HepG2 (cell line): ENCODE measurements around the gene PIP5K1A. TPM values are rescaled to one million over a fixed set of nuclear protein-coding genes. Genes with fewer than 3 reads are reported as not detected.
A peak's percentile ranks its signal among the peaks of the same experiment; 100 is the strongest.

Experiments
- ARID2 ChIP-seq: sonication (generic); formaldehyde crosslinking; IDR thresholded peaks from 2 replicates; pipeline ENCODE4 v1.8.1; 2022; ENCODE audit warnings: mild to moderate bottlenecking, missing genetic modification reagents, borderline replicate concordance
- BRD4 ChIP-seq: sonication (generic); formaldehyde crosslinking; IDR thresholded peaks from 2 replicates; pipeline ENCODE4 v1.4.0; 2020; ENCODE audit warnings: missing genetic modification reagents
- DMAP1 ChIP-seq: IDR thresholded peaks from 2 replicates; pipeline ENCODE4 v1.6.1; 2016
- KDM5A ChIP-seq: fragments of 200-600 bp; sonication (generic); IDR thresholded peaks from 2 replicates; pipeline ENCODE4 v1.7.0; 2018; ENCODE audit warnings: antibody characterized with exemption, mild to moderate bottlenecking, low read length, borderline replicate concordance
- KMT2B ChIP-seq: IDR thresholded peaks from 2 replicates; pipeline ENCODE4 v1.6.1; 2016; ENCODE audit warnings: missing genetic modification reagents, missing compliant biosample characterization
- MED13 ChIP-seq: sonication (generic); formaldehyde crosslinking; IDR thresholded peaks from 2 replicates; pipeline ENCODE4 v1.5.0; 2020; ENCODE audit warnings: missing genetic modification reagents
- MTF2 ChIP-seq: sonication (generic); formaldehyde crosslinking; IDR thresholded peaks from 2 replicates; pipeline ENCODE4 v1.5.0; 2020; ENCODE audit warnings: missing genetic modification reagents, borderline replicate concordance
- NRL ChIP-seq: sonication (generic); formaldehyde crosslinking; IDR thresholded peaks from 2 replicates; pipeline ENCODE4 v1.5.0; 2020; ENCODE audit warnings: missing genetic modification reagents, mild to moderate bottlenecking, moderate library complexity, borderline replicate concordance
- PITX1 ChIP-seq: sonication (generic); formaldehyde crosslinking; IDR thresholded peaks from 2 replicates; pipeline ENCODE4 v1.5.1; 2020; ENCODE audit warnings: mild to moderate bottlenecking, missing genetic modification reagents
- RFX5 ChIP-seq: IDR thresholded peaks from 2 replicates; pipeline ENCODE4 v1.6.1; 2011; ENCODE audit warnings: low read depth, low read length, improper control_type of control experiment
- SAP130 ChIP-seq: IDR thresholded peaks from 2 replicates; pipeline ENCODE4 v1.6.1; 2016; ENCODE audit warnings: low read depth
- SNAI1 ChIP-seq: sonication (generic); formaldehyde crosslinking; IDR thresholded peaks from 2 replicates; pipeline ENCODE4 v1.5.0; 2020; ENCODE audit warnings: mild to moderate bottlenecking, missing genetic modification reagents, borderline replicate concordance
- TP53 ChIP-seq: sonication (generic); formaldehyde crosslinking; conservative IDR thresholded peaks from 2 replicates; pipeline ENCODE4 v1.4.0; 2020; ENCODE audit warnings: missing genetic modification reagents
- ZNF256 ChIP-seq: sonication (generic); formaldehyde crosslinking; conservative IDR thresholded peaks from 2 replicates; pipeline ENCODE4 v1.4.0; 2020; ENCODE audit warnings: missing genetic modification reagents
- ZNF841 ChIP-seq: sonication (generic); formaldehyde crosslinking; IDR thresholded peaks from 2 replicates; pipeline ENCODE4 v1.8.1; 2023; ENCODE audit warnings: missing genetic modification reagents, borderline replicate concordance
- polyA plus RNA-seq, 8 experiments: library from polyadenylated mRNA; depleted of rRNA in 3 of 8; stranded (reverse) in 7 of 8; unstranded in 1 of 8; fragments of >200 nt; fragmentation: Illumina TruSeq in 4 of 8; extraction: Trizol in 4 of 8; gene quantifications; 2 replicates each; pipeline versions ENCODE4 v1.2.1 to v1.2.3, GENCODE V29; 2011 to 2016; ENCODE audit warnings: low read depth in 4 of 8, missing spikeins in 1 of 8, mixed read lengths in 1 of 8; ENCODE audit not compliant: insufficient read depth in 1 of 8
- total RNA-seq, 5 experiments: library from RNA; depleted of rRNA; stranded (reverse); fragments of >200 nt; fragmentation: Illumina TruSeq; extraction: Trizol; gene quantifications; 2 replicates each; pipeline ENCODE4 v1.2.3, GENCODE V29; 2016; ENCODE audit warnings: low read depth in 1 of 5
- TF ChIP-seq, protein P1 (sequence below): sonication (generic); formaldehyde crosslinking; IDR thresholded peaks from 2 replicates; pipeline ENCODE4 v1.8.0; 2023; ENCODE audit warnings: mild to moderate bottlenecking, missing genetic modification reagents
- TF ChIP-seq, protein P2 (sequence below), 2 experiments: sonication (generic) in 1 of 2; formaldehyde crosslinking in 1 of 2; IDR thresholded peaks; 2 replicates each; pipeline versions ENCODE4 v1.4.0 to v1.6.1; 2018 to 2020; ENCODE audit warnings: missing genetic modification reagents in 2 of 2, borderline replicate concordance in 1 of 2, low read depth in 1 of 2, mild to moderate bottlenecking in 1 of 2, missing biosample characterization in 1 of 2
- TF ChIP-seq, protein P3 (sequence below): sonication (generic); formaldehyde crosslinking; IDR thresholded peaks from 2 replicates; pipeline ENCODE4 v1.4.0; 2020; ENCODE audit warnings: low read depth, missing genetic modification reagents
- TF ChIP-seq, protein P4 (sequence below): sonication (generic); formaldehyde crosslinking; IDR thresholded peaks from 2 replicates; pipeline ENCODE4 v1.8.0; 2022; ENCODE audit warnings: missing genetic modification reagents, mild to moderate bottlenecking, borderline replicate concordance
- TF ChIP-seq, protein P5 (sequence below): sonication (generic); formaldehyde crosslinking; IDR thresholded peaks from 2 replicates; pipeline ENCODE4 v1.4.0; 2020; ENCODE audit warnings: mild to moderate bottlenecking, missing genetic modification reagents

PIP5K1A gene
- total and polyA plus RNA-seq, 2 of the 13 experiments (the other 11 are each of a cell fraction or from before 2014, with no cell fraction given): 45.3 to 65.1 TPM

DNA sequence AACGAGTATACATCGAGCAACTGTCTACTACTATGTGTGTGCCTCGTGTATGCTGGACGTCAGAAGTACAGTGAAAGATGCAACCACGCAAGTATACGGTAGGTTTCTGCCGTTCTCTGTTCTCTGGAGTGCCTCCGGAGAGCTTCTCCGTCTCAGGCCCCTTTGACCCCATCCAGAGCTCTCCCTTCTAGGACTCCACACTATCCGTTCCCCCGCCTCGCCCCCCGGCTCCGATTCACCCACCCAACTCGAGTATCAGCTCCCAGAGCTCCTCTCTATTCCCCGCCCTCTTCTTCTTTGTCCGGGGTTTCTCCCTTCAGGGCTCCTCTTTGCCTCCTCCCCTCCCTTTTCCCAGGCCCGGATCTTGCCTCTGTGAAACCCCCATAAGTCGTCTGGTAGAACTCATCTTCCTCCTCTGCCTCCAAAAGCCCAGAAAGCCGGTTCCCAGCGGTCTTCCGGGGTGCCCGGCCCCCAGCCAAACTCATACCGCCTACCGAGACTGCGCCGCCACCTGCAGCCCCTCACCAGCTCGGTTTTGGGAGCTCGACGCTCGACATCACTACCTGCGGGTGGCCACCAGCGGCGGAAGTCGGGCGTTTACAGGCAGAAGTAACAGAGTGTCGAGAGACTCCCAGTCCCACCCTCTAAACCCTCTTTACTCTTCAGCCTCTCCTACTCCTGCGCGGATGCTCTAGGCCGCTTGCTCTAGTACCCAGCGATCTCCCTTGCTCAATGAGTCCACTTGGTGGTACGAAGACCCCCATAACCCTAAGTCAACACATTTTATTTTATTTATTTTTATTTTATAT is 8.5 kb upstream of the PIP5K1A start, which contains the start of gene VPS72 (continued):
- TF ChIP-seq, protein P1, sequence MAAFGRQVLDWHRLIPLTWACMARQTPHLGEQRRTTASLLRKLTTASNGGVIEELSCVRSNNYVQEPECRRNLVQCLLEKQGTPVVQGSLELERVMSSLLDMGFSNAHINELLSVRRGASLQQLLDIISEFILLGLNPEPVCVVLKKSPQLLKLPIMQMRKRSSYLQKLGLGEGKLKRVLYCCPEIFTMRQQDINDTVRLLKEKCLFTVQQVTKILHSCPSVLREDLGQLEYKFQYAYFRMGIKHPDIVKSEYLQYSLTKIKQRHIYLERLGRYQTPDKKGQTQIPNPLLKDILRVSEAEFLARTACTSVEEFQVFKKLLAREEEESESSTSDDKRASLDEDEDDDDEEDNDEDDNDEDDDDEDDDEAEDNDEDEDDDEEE (CRISPR knock-in tag): 0 out of 2 replicates have a peak, but pooled peaks have one; percentile 58
- TF ChIP-seq MED13 (CRISPR knock-in tag) (peak; percentile 78; the same call in 1 of the 2 replicates), RFX5 (0 out of 2 replicates have a peak, but pooled peaks have one; percentile 5), MTF2 (CRISPR knock-in tag) (no peak), ARID2 (CRISPR knock-in tag) (0 out of 2 replicates have a peak, but pooled peaks have one; percentile 55), ZNF256 (CRISPR knock-in tag) (peak; percentile 45; the same call in 1 of the 2 replicates), NRL (CRISPR knock-in tag) (0 out of 2 replicates have a peak, but pooled peaks have one; percentile 77), KMT2B (peak; percentile 93), KDM5A (peak; percentile 83), ZNF841 (no peak), PITX1 (CRISPR knock-in tag) (peak; percentile 63), TP53 (CRISPR knock-in tag) (peak; percentile 28; the same call in 1 of the 2 replicates), SAP130 (CRISPR knock-in tag) (peak; percentile 96), BRD4 (CRISPR knock-in tag) (peak; percentile 73; the same call in 1 of the 2 replicates), DMAP1 (peak; percentile 77; the same call in 1 of the 2 replicates), SNAI1 (CRISPR knock-in tag) (0 out of 2 replicates have a peak, but pooled peaks have one; percentile 40)
- TF ChIP-seq, protein P2, sequence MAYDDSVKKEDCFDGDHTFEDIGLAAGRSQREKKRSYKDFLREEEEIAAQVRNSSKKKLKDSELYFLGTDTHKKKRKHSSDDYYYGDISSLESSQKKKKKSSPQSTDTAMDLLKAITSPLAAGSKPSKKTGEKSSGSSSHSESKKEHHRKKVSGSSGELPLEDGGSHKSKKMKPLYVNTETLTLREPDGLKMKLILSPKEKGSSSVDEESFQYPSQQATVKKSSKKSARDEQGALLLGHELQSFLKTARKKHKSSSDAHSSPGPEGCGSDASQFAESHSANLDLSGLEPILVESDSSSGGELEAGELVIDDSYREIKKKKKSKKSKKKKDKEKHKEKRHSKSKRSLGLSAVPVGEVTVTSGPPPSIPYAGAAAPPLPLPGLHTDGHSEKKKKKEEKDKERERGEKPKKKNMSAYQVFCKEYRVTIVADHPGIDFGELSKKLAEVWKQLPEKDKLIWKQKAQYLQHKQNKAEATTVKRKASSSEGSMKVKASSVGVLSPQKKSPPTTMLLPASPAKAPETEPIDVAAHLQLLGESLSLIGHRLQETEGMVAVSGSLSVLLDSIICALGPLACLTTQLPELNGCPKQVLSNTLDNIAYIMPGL (CRISPR knock-in tag; IDR thresholded peaks at IDR 0.05; ENCODE audit: borderline replicate concordance in 1 of 2, low read depth in 1 of 2): peak; percentile 86 to 88
- TF ChIP-seq, protein P3, sequence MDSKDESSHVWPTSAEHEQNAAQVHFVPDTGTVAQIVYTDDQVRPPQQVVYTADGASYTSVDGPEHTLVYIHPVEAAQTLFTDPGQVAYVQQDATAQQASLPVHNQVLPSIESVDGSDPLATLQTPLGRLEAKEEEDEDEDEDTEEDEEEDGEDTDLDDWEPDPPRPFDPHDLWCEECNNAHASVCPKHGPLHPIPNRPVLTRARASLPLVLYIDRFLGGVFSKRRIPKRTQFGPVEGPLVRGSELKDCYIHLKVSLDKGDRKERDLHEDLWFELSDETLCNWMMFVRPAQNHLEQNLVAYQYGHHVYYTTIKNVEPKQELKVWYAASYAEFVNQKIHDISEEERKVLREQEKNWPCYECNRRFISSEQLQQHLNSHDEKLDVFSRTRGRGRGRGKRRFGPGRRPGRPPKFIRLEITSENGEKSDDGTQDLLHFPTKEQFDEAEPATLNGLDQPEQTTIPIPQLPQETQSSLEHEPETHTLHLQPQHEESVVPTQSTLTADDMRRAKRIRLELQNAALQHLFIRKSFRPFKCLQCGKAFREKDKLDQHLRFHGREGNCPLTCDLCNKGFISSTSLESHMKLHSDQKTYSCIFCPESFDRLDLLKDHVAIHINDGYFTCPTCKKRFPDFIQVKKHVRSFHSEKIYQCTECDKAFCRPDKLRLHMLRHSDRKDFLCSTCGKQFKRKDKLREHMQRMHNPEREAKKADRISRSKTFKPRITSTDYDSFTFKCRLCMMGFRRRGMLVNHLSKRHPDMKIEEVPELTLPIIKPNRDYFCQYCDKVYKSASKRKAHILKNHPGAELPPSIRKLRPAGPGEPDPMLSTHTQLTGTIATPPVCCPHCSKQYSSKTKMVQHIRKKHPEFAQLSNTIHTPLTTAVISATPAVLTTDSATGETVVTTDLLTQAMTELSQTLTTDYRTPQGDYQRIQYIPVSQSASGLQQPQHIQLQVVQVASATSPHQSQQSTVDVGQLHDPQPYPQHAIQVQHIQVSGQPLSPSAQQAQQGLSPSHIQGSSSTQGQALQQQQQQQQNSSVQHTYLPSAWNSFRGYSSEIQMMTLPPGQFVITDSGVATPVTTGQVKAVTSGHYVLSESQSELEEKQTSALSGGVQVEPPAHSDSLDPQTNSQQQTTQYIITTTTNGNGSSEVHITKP (CRISPR knock-in tag): 0 out of 2 replicates have a peak, but pooled peaks have one; percentile 38
- TF ChIP-seq, protein P4, sequence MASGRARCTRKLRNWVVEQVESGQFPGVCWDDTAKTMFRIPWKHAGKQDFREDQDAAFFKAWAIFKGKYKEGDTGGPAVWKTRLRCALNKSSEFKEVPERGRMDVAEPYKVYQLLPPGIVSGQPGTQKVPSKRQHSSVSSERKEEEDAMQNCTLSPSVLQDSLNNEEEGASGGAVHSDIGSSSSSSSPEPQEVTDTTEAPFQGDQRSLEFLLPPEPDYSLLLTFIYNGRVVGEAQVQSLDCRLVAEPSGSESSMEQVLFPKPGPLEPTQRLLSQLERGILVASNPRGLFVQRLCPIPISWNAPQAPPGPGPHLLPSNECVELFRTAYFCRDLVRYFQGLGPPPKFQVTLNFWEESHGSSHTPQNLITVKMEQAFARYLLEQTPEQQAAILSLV (CRISPR knock-in tag): peak; percentile 87; the same call in 1 of the 2 replicates
- TF ChIP-seq, protein P5, sequence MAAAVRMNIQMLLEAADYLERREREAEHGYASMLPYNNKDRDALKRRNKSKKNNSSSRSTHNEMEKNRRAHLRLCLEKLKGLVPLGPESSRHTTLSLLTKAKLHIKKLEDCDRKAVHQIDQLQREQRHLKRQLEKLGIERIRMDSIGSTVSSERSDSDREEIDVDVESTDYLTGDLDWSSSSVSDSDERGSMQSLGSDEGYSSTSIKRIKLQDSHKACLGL (CRISPR knock-in tag): peak; percentile 57; the same call in 1 of the 2 replicates
